Measurements from ENCODE around the gene HOXD1. TPM values are rescaled to one million over a fixed set of nuclear protein-coding genes. Genes with fewer than 3 reads are reported as not detected.

The HOXD1 gene
- total RNA-seq, 1 experiment from 2014 or later = not detected

- no peak overlapping the region for H3K27ac ChIP-seq (ENCODE audit: insufficient read length, low read depth, low read length)
- H3K56ac ChIP-seq (ENCODE audit: insufficient read length, low read depth, low read length) = no peak overlapping the region
- no peak overlapping the region for H4K91ac ChIP-seq (ENCODE audit: insufficient read length, low read depth, low read length)
- H3K4me2 ChIP-seq (ENCODE audit: insufficient read depth, insufficient read length, low read length) = no peak overlapping the region
- no peak overlapping the region for H2BK15ac ChIP-seq (ENCODE audit: low read depth, low read length)
- no peak for TF ChIP-seq CTCF (conservative IDR thresholded peaks at IDR 0.05)
- no peak overlapping the region for H3K4ac ChIP-seq (ENCODE audit: low read depth, low read length)
- Mint-ChIP-seq H3K36me3 (ENCODE audit: insufficient read depth in 1 of 3, low read depth in 3 of 3) (no peaks in the 10 kb centered on the region; a peak in 1 of 7 replicates), H3K27ac (no peak overlapping the region), H3K27me3 (ENCODE audit: low read depth) (peaks cover 100% of the 10 kb centered on the region), H3K4me1 (peaks cover 2 to 16% of the 10 kb centered on the region in 2 experiments; a peak in 3 of 4 replicates), H3K4me3 (no peak overlapping the region), H3K9me3 (peaks cover 3 to 8% of the 10 kb centered on the region in 2 experiments; a peak in 3 of 5 replicates)
- H3K9me3 ChIP-seq (ENCODE audit: control insufficient read depth, low read depth, low read length) = no peaks in the 10 kb centered on the region
- H4K8ac ChIP-seq (replicated peaks; ENCODE audit: insufficient read length, low read depth, low read length) = no peak overlapping the region
- no peak overlapping the region for H2AK5ac ChIP-seq (ENCODE audit: insufficient read length, low read length)
- H3K27me3 ChIP-seq (ENCODE audit: insufficient read depth, low read length) = peaks cover 93% of the 10 kb centered on the region
- no peaks in the 10 kb centered on the region for H3K4me1 ChIP-seq (ENCODE audit: insufficient read depth, low read length)
- H2BK12ac ChIP-seq (ENCODE audit: insufficient read length, low read depth, low read length) = no peak overlapping the region
- H2BK5ac ChIP-seq (ENCODE audit: insufficient read length, low read length) = no peak overlapping the region
- H3K23me2 ChIP-seq (ENCODE audit: insufficient read length, low read depth, low read length, poor library complexity, severe bottlenecking) = no peaks in the 10 kb centered on the region
- H2BK120ac ChIP-seq (ENCODE audit: low read depth, low read length, poor library complexity, severe bottlenecking) = no peak overlapping the region
- H3T11ph ChIP-seq (ENCODE audit: low read length) = no peak overlapping the region
- no peak for DNase-seq
- no peak overlapping the region for H4K5ac ChIP-seq (ENCODE audit: insufficient read length, low read depth, low read length)
- no peak overlapping the region for H3K9ac ChIP-seq (ENCODE audit: extremely low read depth, insufficient read length, low read length)
- H3K18ac ChIP-seq (ENCODE audit: insufficient read length, low read depth, low read length) = no peak overlapping the region
- no peak overlapping the region for H3K14ac ChIP-seq (ENCODE audit: insufficient read depth, low read length)
- no peak overlapping the region for H3K23ac ChIP-seq (ENCODE audit: insufficient read length, low read depth, low read length)
- no peaks in the 10 kb centered on the region for H4K20me1 ChIP-seq (ENCODE audit: control insufficient read depth, insufficient read depth, insufficient read length)
- H3K79me2 ChIP-seq (ENCODE audit: insufficient read depth, low read length) = no peaks in the 10 kb centered on the region
- no peak overlapping the region for H2BK20ac ChIP-seq (ENCODE audit: low read depth, low read length, poor library complexity, severe bottlenecking)
- no peaks in the 10 kb centered on the region for H3K79me1 ChIP-seq (ENCODE audit: insufficient read depth, low read depth, low read length, poor library complexity, severe bottlenecking)
- no peak overlapping the region for H2AFZ ChIP-seq (ENCODE audit: low read length)
Observed at GRCh38 chr2:176146645-176147044, 41.8 kb upstream of the HOXD1 start.
